ENCODE measurements around the gene RNF130. TPM values are rescaled to one million over a fixed set of nuclear protein-coding genes. Genes with fewer than 3 reads are reported as not detected.
A peak's percentile ranks its signal among the peaks of the same experiment; 100 is the strongest.

Gene RNF130
- total and polyA plus RNA-seq, 7 donors, result 34.3 to 144 (median 64.1) TPM

DNA sequence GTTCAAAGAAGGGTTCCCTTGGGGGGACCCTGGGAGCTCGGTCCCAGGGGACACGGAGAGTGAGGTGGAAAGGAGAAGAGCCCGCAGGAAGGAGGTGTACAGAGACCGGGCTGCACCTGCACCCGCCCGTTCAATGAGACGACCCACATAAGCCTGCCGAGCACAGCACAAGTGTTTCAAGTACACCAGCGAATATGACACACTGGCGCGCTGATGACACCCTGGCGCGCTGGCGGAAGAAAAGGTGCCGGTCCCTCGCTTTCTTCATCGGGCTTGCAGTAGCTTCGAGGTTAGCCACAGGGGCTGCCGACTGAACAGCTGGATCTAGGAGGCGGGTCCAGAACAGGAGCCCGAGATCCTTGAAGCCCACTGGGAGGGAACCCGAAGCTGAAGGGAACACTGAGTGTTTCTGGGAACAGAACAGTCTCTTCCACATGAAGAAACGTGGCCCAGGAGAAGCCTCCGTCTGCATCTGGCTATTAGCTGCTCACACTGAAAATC, 165.2 kb downstream of the RNF130 start:
- H3K4me3 ChIP-seq, result peak overlapping the region in 3 of 4 donors; percentile 61 to 72 (median 71)
- peaks cover 0 to 35% (median 12%) of the 10 kb centered on the region in 4 donors for H3K36me3 ChIP-seq
- H3K27me3 ChIP-seq, result no peaks in the 10 kb centered on the region
- H3K4me1 ChIP-seq, result peaks cover 0 to 21% (median 19%) of the 10 kb centered on the region in 4 donors
- intact Hi-C loops (cut with DNase I), result loop anchor here (5.0 kb wide), 4 partner anchors 49 to 166 kb away; partner anchors contain the start of genes MGAT4B, MRNIP and RNF130
- H3K9me3 ChIP-seq, result no peaks in the 10 kb centered on the region
- no peak for DNase-seq
- WGBS, 2 donors, result 85 to 88% methylated on average over 24 of the region's 24 CpGs
- no peak for TF ChIP-seq EP300 (IDR thresholded peaks at IDR 0.05)
- peak overlapping the region in 3 of 4 donors; percentile 79 to 85 (median 82) for H3K27ac ChIP-seq

DNA sequence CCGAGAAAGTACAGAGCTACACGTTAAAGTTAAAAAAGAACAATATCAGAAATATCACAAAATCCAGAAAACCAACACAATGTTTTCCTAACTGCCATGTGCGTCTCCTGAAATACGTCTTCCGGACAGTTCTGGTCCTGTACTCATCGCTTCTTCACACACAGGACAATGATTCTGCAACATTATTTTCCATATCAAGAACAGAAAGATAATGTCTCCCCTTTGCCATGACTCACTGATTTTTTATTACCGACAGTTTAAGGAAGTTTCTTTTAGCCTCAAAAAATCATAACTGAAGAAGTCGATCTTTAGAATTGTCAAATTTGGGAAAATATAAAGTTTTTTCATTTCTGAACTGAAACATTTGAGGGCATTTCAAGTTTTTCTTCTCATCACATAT, 166.4 kb downstream of the RNF130 start:
- WGBS, 2 donors, result 84 to 90% methylated on average over 8 of the region's 8 CpGs
- intact Hi-C loops (cut with DNase I), result loop anchor here (5.0 kb wide), 4 partner anchors 48 to 167 kb away; partner anchors contain the start of genes MGAT4B, MRNIP and RNF130

More for the DNA sequence above, 166.4 kb downstream of the RNF130 start:
- H3K9me3 ChIP-seq, result no peaks in the 10 kb centered on the region
- peaks cover 0 to 37% (median 15%) of the 10 kb centered on the region in 4 donors for H3K36me3 ChIP-seq
- no peak overlapping the region for H3K4me3 ChIP-seq
- H3K27ac ChIP-seq, result no peak overlapping the region
- H3K27me3 ChIP-seq, result no peaks in the 10 kb centered on the region
- peaks cover 0 to 21% (median 19%) of the 10 kb centered on the region in 4 donors for H3K4me1 ChIP-seq
- no peak for DNase-seq
- no peak for TF ChIP-seq POLR2A (IDR thresholded peaks at IDR 0.05)
- TF ChIP-seq EP300 (IDR thresholded peaks at IDR 0.05), result no peak
- TF ChIP-seq, protein P1, sequence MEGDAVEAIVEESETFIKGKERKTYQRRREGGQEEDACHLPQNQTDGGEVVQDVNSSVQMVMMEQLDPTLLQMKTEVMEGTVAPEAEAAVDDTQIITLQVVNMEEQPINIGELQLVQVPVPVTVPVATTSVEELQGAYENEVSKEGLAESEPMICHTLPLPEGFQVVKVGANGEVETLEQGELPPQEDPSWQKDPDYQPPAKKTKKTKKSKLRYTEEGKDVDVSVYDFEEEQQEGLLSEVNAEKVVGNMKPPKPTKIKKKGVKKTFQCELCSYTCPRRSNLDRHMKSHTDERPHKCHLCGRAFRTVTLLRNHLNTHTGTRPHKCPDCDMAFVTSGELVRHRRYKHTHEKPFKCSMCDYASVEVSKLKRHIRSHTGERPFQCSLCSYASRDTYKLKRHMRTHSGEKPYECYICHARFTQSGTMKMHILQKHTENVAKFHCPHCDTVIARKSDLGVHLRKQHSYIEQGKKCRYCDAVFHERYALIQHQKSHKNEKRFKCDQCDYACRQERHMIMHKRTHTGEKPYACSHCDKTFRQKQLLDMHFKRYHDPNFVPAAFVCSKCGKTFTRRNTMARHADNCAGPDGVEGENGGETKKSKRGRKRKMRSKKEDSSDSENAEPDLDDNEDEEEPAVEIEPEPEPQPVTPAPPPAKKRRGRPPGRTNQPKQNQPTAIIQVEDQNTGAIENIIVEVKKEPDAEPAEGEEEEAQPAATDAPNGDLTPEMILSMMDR (IDR thresholded peaks at IDR 0.05), result no peak
- TF ChIP-seq POLR2AphosphoS5 (IDR thresholded peaks at IDR 0.05), result no peak

Small RNAs within 50 kb of the gene (small RNA-seq; reads per million reads assigned to genes)
- 51.1 to 146 (median 129) reads per million in 3 donors for gene MIR340

Other genes starting within 250 kb of the RNF130 start
- gene MRNIP, start 212.9 kb downstream of the RNF130 start, total RNA-seq, result 10 to 100 TPM; 30.7 to 59.8 (median 34.5) TPM
- 10 to 100 TPM in 2 of 3 donors, 1 to 10 TPM in 1; 8.3 to 20.3 (median 11.4) TPM for gene MRNIP, start 212.9 kb downstream of the RNF130 start, polyA plus RNA-seq
- gene TBC1D9B, start 163.9 kb downstream of the RNF130 start, total RNA-seq, result 1,000 to 10,000 TPM in 2 of 4 donors, 100 to 1,000 TPM in 2; 291 to 1,545 (median 1,005) TPM
- 10 to 100 TPM; 35.4 to 83.4 (median 36.8) TPM for gene TBC1D9B, start 163.9 kb downstream of the RNF130 start, polyA plus RNA-seq
- gene RASGEF1C, start 137.5 kb upstream of the RNF130 start, total RNA-seq, result 1 to 10 TPM in 3 of 4 donors, under 1 TPM in 1; 0.66 to 4.2 (median 1.5) TPM
- gene RASGEF1C, start 137.5 kb upstream of the RNF130 start, polyA plus RNA-seq, result under 1 TPM in 1 of 3 donors, not detected in 2; 0.35 TPM
- gene MAPK9, start 220.3 kb upstream of the RNF130 start, total RNA-seq, result 10 to 100 TPM; 39.5 to 45.7 (median 41.4) TPM
- gene MAPK9, start 220.3 kb upstream of the RNF130 start, polyA plus RNA-seq, result 10 to 100 TPM; 20.5 to 31.2 (median 27.3) TPM